GM12878 (cell line): Measurements from ENCODE around the gene FTL. TPM values are rescaled to one million over a fixed set of nuclear protein-coding genes. Genes with fewer than 3 reads are reported as not detected.

ENCODE experiments used
- ATAC-seq: fragments of 200-7000 bp; cut with Tn5 transposase; 3 replicates; pipeline ENCODE4 v1.9.1; 2020; ENCODE audit warnings: mild to moderate bottlenecking, moderate library complexity
- BruUV-seq: library from RNA; stranded (reverse); fragments of 400-500 nt; replicated peaks from 2 replicates; lab custom pipeline; 2021; lab: Mats Ljungman, UMichigan
- CTCF ChIA-PET: fragments of 300-600 bp; sonication (Branson Sonifier 250); formaldehyde crosslinking; extraction: SDS; loops from one replicate; lab custom pipeline; 2021; ENCODE audit warnings: inconsistent platforms; lab: Yijun Ruan, JAX
- POLR2A ChIA-PET: fragments of 350-600 bp; formaldehyde crosslinking; extraction: SDS; loops from one replicate; lab custom pipeline; 2021; ENCODE audit warnings: inconsistent platforms; lab: Charles Lee
- RAD21 ChIA-PET: fragments of 300-600 bp; sonication (Branson Sonifier 250); formaldehyde crosslinking; loops from one replicate; lab custom pipeline; 2023; ENCODE audit warnings: antibody characterized with exemption; ENCODE audit not compliant: unreplicated experiment; lab: Charles Lee
- SMC1A ChIA-PET: fragments of 300-600 bp; sonication (Branson Sonifier 250); formaldehyde crosslinking; loops from one replicate; lab custom pipeline; 2023; ENCODE audit not compliant: unreplicated experiment, uncharacterized antibody; lab: Charles Lee
- DNase-seq: peaks from one replicate; pipeline ENCODE4 v3.0.0-alpha.2; 2011; ENCODE audit warnings: low read depth, low spot score
- FAIRE-seq: peaks from 3 replicates; lab custom pipeline; 2011; peaks lifted over from hg19 to GRCh38; lab: Jason Lieb, UNC
- H2AFZ ChIP-seq: 2 replicates; pipeline ENCODE4 v1.6.0; 2011; ENCODE audit warnings: low read depth, low read length, control low read depth; ENCODE audit not compliant: control insufficient read depth
- H3K27ac ChIP-seq: 2 replicates; pipeline ENCODE4 v1.5.1; 2011; ENCODE audit warnings: control low read depth; ENCODE audit not compliant: control insufficient read depth, insufficient read depth
- H3K27me3 ChIP-seq, 2 experiments: replicated peaks in 1 of 2; 2 replicates each; pipeline versions ENCODE4 v1.6.0 to v1.6.1; 2011; ENCODE audit warnings: low read length in 1 of 2; ENCODE audit not compliant: control insufficient read depth in 2 of 2, insufficient read depth in 2 of 2
- H3K36me3 ChIP-seq, 2 experiments: 2 replicates each; pipeline ENCODE4 v1.5.1; 2011; ENCODE audit warnings: low read length in 1 of 2; ENCODE audit not compliant: control insufficient read depth in 2 of 2, insufficient read depth in 2 of 2
- H3K4me1 ChIP-seq: 2 replicates; pipeline ENCODE4 v1.6.1; 2011; ENCODE audit warnings: mild to moderate bottlenecking, low read length, moderate library complexity, mixed read lengths; ENCODE audit not compliant: control insufficient read depth, insufficient read depth
- H3K4me2 ChIP-seq: 2 replicates; pipeline ENCODE4 v1.6.0; 2011; ENCODE audit warnings: control low read depth; ENCODE audit not compliant: control insufficient read depth, insufficient read depth
- H3K4me3 ChIP-seq: fragments of 200-600 bp; sonication (generic); 2 replicates; pipeline ENCODE4 v1.5.1; 2016
- H3K79me2 ChIP-seq: 2 replicates; pipeline ENCODE4 v1.6.0; 2011; ENCODE audit warnings: low read length; ENCODE audit not compliant: control insufficient read depth, insufficient read depth
- H3K9ac ChIP-seq: 2 replicates; pipeline ENCODE4 v1.8.0; 2011; ENCODE audit warnings: low read length, control low read depth, mixed read lengths; ENCODE audit not compliant: control insufficient read depth, insufficient read depth
- H3K9me3 ChIP-seq: replicated peaks from 3 replicates; pipeline ENCODE4 v1.5.1; 2011; ENCODE audit warnings: mild to moderate bottlenecking, low read length; ENCODE audit not compliant: control insufficient read depth, insufficient read depth
- H4K20me1 ChIP-seq: 2 replicates; pipeline ENCODE4 v1.6.0; 2011; ENCODE audit not compliant: control insufficient read depth, insufficient read depth
- CREM ChIP-seq: IDR thresholded peaks from 2 replicates; pipeline ENCODE4 v1.6.1; 2014; ENCODE audit warnings: antibody characterized with exemption, low read depth
- E4F1 ChIP-seq: fragments of 450-650 bp; IDR thresholded peaks from 2 replicates; pipeline ENCODE4 v1.6.1; 2018; ENCODE audit warnings: borderline replicate concordance, mild to moderate bottlenecking; ENCODE audit not compliant: partially characterized antibody
- EED ChIP-seq: sonication (generic); IDR thresholded peaks from 2 replicates; pipeline ENCODE4 v1.6.1; 2016; ENCODE audit warnings: antibody characterized with exemption, low read depth
- EZH2 ChIP-seq: IDR thresholded peaks from 2 replicates; pipeline ENCODE4 v1.6.1; 2012; ENCODE audit warnings: low read depth, mild to moderate bottlenecking, control low read depth, inconsistent platforms, low read length, borderline replicate concordance; ENCODE audit not compliant: control insufficient read depth
- IKZF1 ChIP-seq: fragments of 450-650 bp; conservative IDR thresholded peaks from 2 replicates; pipeline ENCODE4 v1.6.1; 2017; ENCODE audit warnings: antibody characterized with exemption, mild to moderate bottlenecking
- POLR2AphosphoS5 ChIP-seq: IDR thresholded peaks from 2 replicates; pipeline ENCODE4 v1.6.1; 2011; ENCODE audit warnings: mild to moderate bottlenecking, low read length, inconsistent platforms
- RAD21 ChIP-seq: IDR thresholded peaks from 2 replicates; pipeline ENCODE4 v1.6.1; 2011; ENCODE audit warnings: mild to moderate bottlenecking, low read depth, low read length, moderate library complexity; ENCODE audit not compliant: insufficient read depth
- TCF12 ChIP-seq: IDR thresholded peaks from 2 replicates; pipeline ENCODE4 v1.6.1; 2011; ENCODE audit warnings: low read depth, mild to moderate bottlenecking, low read length
- TCF7 ChIP-seq: IDR thresholded peaks from 2 replicates; pipeline ENCODE4 v1.6.1; 2014; ENCODE audit warnings: antibody characterized with exemption, borderline replicate concordance
- ZBTB11 ChIP-seq: fragments of 450-650 bp; formaldehyde crosslinking; IDR thresholded peaks from 2 replicates; pipeline ENCODE4 v1.5.0; 2022; ENCODE audit warnings: mild to moderate bottlenecking, missing genetic modification characterization
- ZNF274 ChIP-seq: IDR thresholded peaks from one replicate; pipeline ENCODE4 v1.8.0; 2011; ENCODE audit not compliant: insufficient read length, insufficient read depth
- ZNF622 ChIP-seq: fragments of 450-650 bp; IDR thresholded peaks from 2 replicates; pipeline ENCODE4 v1.6.1; 2017; ENCODE audit warnings: mild to moderate bottlenecking, inconsistent platforms
- WGBS: methylation state at CpG from one replicate; pipeline ENCODE4 v1.1.6; 2016; ENCODE audit warnings: low lambda C conversion rate; ENCODE audit not compliant: insufficient replicate concordance, insufficient coverage; ENCODE audit errors: missing lambda C conversion rate; 5-methylcytosine and 5-hydroxymethylcytosine counted together
- in situ Hi-C: fragments of 300-500 bp; cut with MboI; formaldehyde crosslinking; loops from 9 replicates; pipeline ENCODE4 v1.14.3; 2018; ENCODE audit warnings: mixed read lengths
- intact Hi-C: fragments of 100-400 bp; cut with micrococcal nuclease; formaldehyde crosslinking; loops from one replicate; pipeline ENCODE4 v1.14.2; 2022; ENCODE audit not compliant: unreplicated experiment
- polyA plus RNA-seq, 11 experiments: library from polyadenylated mRNA; depleted of rRNA in 4 of 11; unstranded in 6 of 11; stranded (reverse) in 5 of 11; fragments of >200 nt; fragmentation: Nextera tagmentation in 4 of 11; fragmentation: Illumina TruSeq in 1 of 11; extraction: Ambion mirVana in 4 of 11; extraction: Trizol in 1 of 11; gene quantifications; 1 replicate in 1 of 11; 2 replicates in 10 of 11; pipeline versions ENCODE4 v1.2.1 to v1.2.3, GENCODE V29; 2011 to 2016; ENCODE audit warnings: inconsistent platforms in 2 of 11, missing spikeins in 2 of 11, low read depth in 1 of 11
- total RNA-seq, 4 experiments: library from RNA; depleted of rRNA in 3 of 4; stranded (reverse); fragments of >200 nt in 3 of 4; fragmentation: Illumina TruSeq in 1 of 4; extraction: Trizol in 1 of 4; gene quantifications; 2 replicates each; pipeline versions ENCODE4 v1.2.1 to v1.2.3, GENCODE V29; 2013 to 2021

Gene FTL
- total and polyA plus RNA-seq, 10 of the 15 experiments (the other 5 are each of a cell fraction or from before 2014, with no cell fraction given): 364 to 8,913 (median 1,595) TPM

- peaks cover 3% of the 10 kb centered on the region for H3K4me1 ChIP-seq
- no TSS peak for BruUV-seq
- RAD21 ChIA-PET: no interaction called here
- TF ChIP-seq EZH2 (no peak), TCF7 (no peak), ZBTB11 (no peak), CREM (no peak), RAD21 (no peak), EED (no peak), ZNF622 (no peak), TCF12 (no peak), ZNF274 (no peak), POLR2AphosphoS5 (no peak), IKZF1 (no peak), E4F1 (no peak)
- TF ChIP-seq, all 136 proteins: peak for 0
- no peak overlapping the region for H3K4me2 ChIP-seq
- no peak overlapping the region for H3K9ac ChIP-seq
- in situ Hi-C loops: no loop called here
- H3K27me3 ChIP-seq: no peaks in the 10 kb centered on the region
- peaks cover 4 to 27% of the 10 kb centered on the region in 2 experiments; a peak in 3 of 4 replicates for H3K36me3 ChIP-seq
- no peaks in the 10 kb centered on the region for H4K20me1 ChIP-seq
- FAIRE-seq: no peak
- H3K27ac ChIP-seq: no peak overlapping the region
- ATAC-seq: no peak
- no peak overlapping the region for H2AFZ ChIP-seq
- WGBS: 84% methylated on average over 7 of the region's 7 CpGs
- no peak for DNase-seq
- ChIA-PET POLR2A (no interaction called here), CTCF (interaction anchor here (0.6 to 2.5 kb wide), 5 partner anchors 7 to 199 kb away, joined by 3 to 11 read pairs (median 4); no protein-coding TSS in a partner anchor), SMC1A (interaction anchor here (0.7 kb wide), 1 partner anchor 21 kb away, joined by 3 read pairs; no protein-coding TSS in a partner anchor)
- intact Hi-C loops: no loop called here
- H3K79me2 ChIP-seq: peaks cover 20% of the 10 kb centered on the region
- H3K9me3 ChIP-seq: no peaks in the 10 kb centered on the region
- no peak overlapping the region for H3K4me3 ChIP-seq
Observed at GRCh38 chr19:48987323-48987722, 22.2 kb downstream of the FTL start.
